Measurements from ENCODE around the gene ASTN2.

The ASTN2 gene

GRCh38 chr9:117164512-117164911 lies 250.3 kb downstream of the ASTN2 start:
- Histone ChIP-seq H3K4me3 (ENCODE audit: low read length) (no peak overlapping the region), H3K27ac (ENCODE audit: low read length) (no peak overlapping the region), H3K4me2 (ENCODE audit: low read depth, low read length) (no peak overlapping the region), H3K79me2 (ENCODE audit: low read length) (no peaks in the 10 kb centered on the region), H3K9ac (ENCODE audit: low read length) (no peak overlapping the region), H3K36me3 (replicated peaks; ENCODE audit: insufficient read depth, low read length) (no peaks in the 10 kb centered on the region), H4K20me1 (ENCODE audit: insufficient read depth, low read length) (no peaks in the 10 kb centered on the region), H3F3A (ENCODE audit: insufficient read depth, low read length) (no peaks in the 10 kb centered on the region), H3K9me2 (replicated peaks; ENCODE audit: insufficient read depth, low read length) (no peaks in the 10 kb centered on the region), H3K4me1 (ENCODE audit: low read length) (no peaks in the 10 kb centered on the region), H3K9me3 (replicated peaks; ENCODE audit: insufficient read depth, low read length) (no peaks in the 10 kb centered on the region), H2AFZ (ENCODE audit: low read length) (no peak overlapping the region), H3K27me3 (replicated peaks; ENCODE audit: insufficient read depth, low read length) (no peaks in the 10 kb centered on the region)
- DNase-seq = no peak
- no peak for TF ChIP-seq EZH2 (optimal IDR thresholded peaks at IDR 0.05; ENCODE audit: low read depth, low read length)
- no peak for TF ChIP-seq CTCF (IDR thresholded peaks at IDR 0.05; ENCODE audit: low read length)
- TF ChIP-seq EZH2phosphoT487 (IDR thresholded peaks at IDR 0.05; ENCODE audit: low read length) = no peak

GRCh38 chr9:117160254-117160653 lies 254.6 kb downstream of the ASTN2 start:
- Histone ChIP-seq H3K9me3 (replicated peaks; ENCODE audit: insufficient read depth, low read length) (no peaks in the 10 kb centered on the region), H3K4me1 (ENCODE audit: low read length) (no peaks in the 10 kb centered on the region), H3K4me3 (ENCODE audit: low read length) (no peak overlapping the region), H3K9me2 (replicated peaks; ENCODE audit: insufficient read depth, low read length) (no peaks in the 10 kb centered on the region), H2AFZ (ENCODE audit: low read length) (no peak overlapping the region), H3K79me2 (ENCODE audit: low read length) (no peaks in the 10 kb centered on the region), H3F3A (ENCODE audit: insufficient read depth, low read length) (no peaks in the 10 kb centered on the region), H3K27me3 (replicated peaks; ENCODE audit: insufficient read depth, low read length) (no peaks in the 10 kb centered on the region), H4K20me1 (ENCODE audit: insufficient read depth, low read length) (no peaks in the 10 kb centered on the region), H3K9ac (ENCODE audit: low read length) (no peak overlapping the region), H3K36me3 (replicated peaks; ENCODE audit: insufficient read depth, low read length) (no peaks in the 10 kb centered on the region), H3K27ac (ENCODE audit: low read length) (no peak overlapping the region), H3K4me2 (ENCODE audit: low read depth, low read length) (no peak overlapping the region)
- TF ChIP-seq EZH2phosphoT487 (IDR thresholded peaks at IDR 0.05; ENCODE audit: low read length) = no peak
- TF ChIP-seq CTCF (IDR thresholded peaks at IDR 0.05; ENCODE audit: low read length) = no peak
- TF ChIP-seq EZH2 (optimal IDR thresholded peaks at IDR 0.05; ENCODE audit: low read depth, low read length) = no peak
- DNase-seq = no peak

- no peaks in the 10 kb centered on the region for H4K20me1 ChIP-seq (ENCODE audit: insufficient read depth, low read length)
- H3K27ac ChIP-seq (ENCODE audit: low read length) = no peak overlapping the region
- no peak overlapping the region for H3K9ac ChIP-seq (ENCODE audit: low read length)
- no peaks in the 10 kb centered on the region for H3K4me1 ChIP-seq (ENCODE audit: low read length)
- no peak overlapping the region for H3K4me2 ChIP-seq (ENCODE audit: low read depth, low read length)
- H3K79me2 ChIP-seq (ENCODE audit: low read length) = no peaks in the 10 kb centered on the region
- H3K9me3 ChIP-seq (replicated peaks; ENCODE audit: insufficient read depth, low read length) = no peaks in the 10 kb centered on the region
- no peaks in the 10 kb centered on the region for H3K27me3 ChIP-seq (replicated peaks; ENCODE audit: insufficient read depth, low read length)
- H2AFZ ChIP-seq (ENCODE audit: low read length) = no peak overlapping the region
- H3K9me2 ChIP-seq (replicated peaks; ENCODE audit: insufficient read depth, low read length) = no peaks in the 10 kb centered on the region
- no peaks in the 10 kb centered on the region for H3K36me3 ChIP-seq (replicated peaks; ENCODE audit: insufficient read depth, low read length)
- DNase-seq = no peak
- TF ChIP-seq CTCF (IDR thresholded peaks at IDR 0.05; ENCODE audit: low read length) (no peak), EZH2 (optimal IDR thresholded peaks at IDR 0.05; ENCODE audit: low read depth, low read length) (no peak), EZH2phosphoT487 (IDR thresholded peaks at IDR 0.05; ENCODE audit: low read length) (no peak)
- no peak overlapping the region for H3K4me3 ChIP-seq (ENCODE audit: low read length)
- H3F3A ChIP-seq (ENCODE audit: insufficient read depth, low read length) = no peaks in the 10 kb centered on the region
These were observed 257.9 kb downstream of the ASTN2 start for GRCh38 chr9:117156771-117157535.

Measured in MM.1S (cell line).